GM13976 (cell line): ENCODE data around the gene KCNMA1.

Experiments
- DNase-seq: peaks from one replicate; pipeline ENCODE4 v3.0.0; 2012; ENCODE audit warnings: low spot score
- in situ Hi-C: fragments of 300-500 bp; cut with MboI; formaldehyde crosslinking; loops from one replicate; pipeline ENCODE4 v1.12.0; 2022; ENCODE audit warnings: low sequenced_read_pairs, mixed read lengths, inconsistent platforms; ENCODE audit not compliant: unreplicated experiment
- TF ChIP-seq, protein P1 (sequence below): IDR thresholded peaks from 2 replicates; pipeline ENCODE4 v1.5.1; 2012; ENCODE audit warnings: borderline replicate concordance, mild to moderate bottlenecking; ENCODE audit not compliant: insufficient read depth; ENCODE audit errors: extremely low read depth, missing control alignments, control extremely low read depth

Gene KCNMA1

DNA sequence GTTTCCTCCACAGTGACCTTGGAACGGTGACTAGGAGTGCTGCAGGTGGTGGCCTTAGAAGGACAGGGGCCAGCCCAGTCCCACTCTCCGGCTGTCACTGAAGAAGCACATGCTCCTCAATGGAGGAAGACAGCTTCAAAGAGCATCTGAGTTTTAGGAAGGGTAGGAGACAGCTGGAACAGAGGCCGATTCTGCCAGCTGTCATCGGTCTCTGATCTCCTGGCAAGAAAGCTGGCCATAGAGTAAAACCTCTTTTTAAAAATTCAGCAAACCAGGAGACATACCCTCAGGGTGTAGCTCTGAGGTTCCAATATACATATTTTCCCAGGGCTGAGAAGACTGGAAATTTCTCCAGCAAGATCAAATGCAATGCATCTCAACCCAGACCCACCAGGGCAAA is 55.9 kb downstream of the KCNMA1 start:
- no peak for DNase-seq
- in situ Hi-C loops: no loop called here
- TF ChIP-seq, protein P1, sequence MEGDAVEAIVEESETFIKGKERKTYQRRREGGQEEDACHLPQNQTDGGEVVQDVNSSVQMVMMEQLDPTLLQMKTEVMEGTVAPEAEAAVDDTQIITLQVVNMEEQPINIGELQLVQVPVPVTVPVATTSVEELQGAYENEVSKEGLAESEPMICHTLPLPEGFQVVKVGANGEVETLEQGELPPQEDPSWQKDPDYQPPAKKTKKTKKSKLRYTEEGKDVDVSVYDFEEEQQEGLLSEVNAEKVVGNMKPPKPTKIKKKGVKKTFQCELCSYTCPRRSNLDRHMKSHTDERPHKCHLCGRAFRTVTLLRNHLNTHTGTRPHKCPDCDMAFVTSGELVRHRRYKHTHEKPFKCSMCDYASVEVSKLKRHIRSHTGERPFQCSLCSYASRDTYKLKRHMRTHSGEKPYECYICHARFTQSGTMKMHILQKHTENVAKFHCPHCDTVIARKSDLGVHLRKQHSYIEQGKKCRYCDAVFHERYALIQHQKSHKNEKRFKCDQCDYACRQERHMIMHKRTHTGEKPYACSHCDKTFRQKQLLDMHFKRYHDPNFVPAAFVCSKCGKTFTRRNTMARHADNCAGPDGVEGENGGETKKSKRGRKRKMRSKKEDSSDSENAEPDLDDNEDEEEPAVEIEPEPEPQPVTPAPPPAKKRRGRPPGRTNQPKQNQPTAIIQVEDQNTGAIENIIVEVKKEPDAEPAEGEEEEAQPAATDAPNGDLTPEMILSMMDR: no peak

DNA sequence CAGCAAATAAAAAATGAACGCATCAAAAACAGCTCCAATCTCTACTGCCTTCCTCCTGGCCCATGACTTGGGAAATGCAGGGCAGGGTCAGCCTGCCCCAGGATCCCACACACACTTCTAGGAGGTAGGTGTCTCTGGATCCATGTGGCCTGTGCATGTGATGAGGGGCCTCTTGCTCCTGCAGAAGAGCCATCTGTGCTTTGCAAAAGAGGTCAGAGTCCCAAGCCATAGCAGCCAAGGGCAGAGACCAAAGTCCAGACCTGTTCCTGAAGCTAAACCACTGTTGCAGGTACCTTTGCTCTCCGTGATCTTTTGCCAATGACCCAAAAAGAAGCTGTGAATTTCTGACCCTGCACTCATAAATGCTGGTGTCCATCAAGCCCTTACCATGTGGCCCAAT is 57.1 kb downstream of the KCNMA1 start:
- TF ChIP-seq, protein P1: no peak
- in situ Hi-C loops: no loop called here
- DNase-seq: no peak

DNA sequence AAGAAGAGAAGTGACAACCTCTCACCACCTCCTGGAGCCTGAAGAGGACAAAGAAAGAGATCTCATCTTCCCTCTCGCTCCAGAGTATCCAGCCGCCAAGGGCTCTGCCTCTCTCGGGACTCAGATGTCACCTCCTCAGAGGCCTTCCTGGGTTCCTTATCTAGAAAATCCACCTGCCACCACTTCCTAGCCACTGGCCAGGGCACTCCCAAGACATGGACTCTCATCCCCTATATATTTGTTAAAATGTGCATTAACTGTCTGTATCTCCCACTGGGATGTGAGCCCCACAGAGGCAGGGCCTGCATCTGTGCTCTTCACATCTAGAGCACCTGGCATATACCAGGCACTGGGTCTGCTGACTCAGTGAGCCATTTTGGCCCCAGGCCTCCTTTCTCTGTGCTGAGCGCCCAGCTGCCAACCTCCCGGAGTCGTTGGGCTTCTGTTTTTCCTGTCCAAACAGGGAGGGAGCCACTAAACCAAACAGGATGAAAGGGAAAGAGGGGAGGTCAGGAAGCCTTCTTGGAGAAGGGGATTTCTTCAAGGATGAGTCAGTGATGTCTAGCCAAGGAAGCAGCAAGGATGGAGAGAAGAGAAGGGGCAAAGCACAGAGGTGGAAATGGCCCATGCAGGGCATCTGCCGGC is 58.9 kb downstream of the KCNMA1 start:
- in situ Hi-C loops: no loop called here
- TF ChIP-seq, protein P1: no peak
- DNase-seq: no peak

DNA sequence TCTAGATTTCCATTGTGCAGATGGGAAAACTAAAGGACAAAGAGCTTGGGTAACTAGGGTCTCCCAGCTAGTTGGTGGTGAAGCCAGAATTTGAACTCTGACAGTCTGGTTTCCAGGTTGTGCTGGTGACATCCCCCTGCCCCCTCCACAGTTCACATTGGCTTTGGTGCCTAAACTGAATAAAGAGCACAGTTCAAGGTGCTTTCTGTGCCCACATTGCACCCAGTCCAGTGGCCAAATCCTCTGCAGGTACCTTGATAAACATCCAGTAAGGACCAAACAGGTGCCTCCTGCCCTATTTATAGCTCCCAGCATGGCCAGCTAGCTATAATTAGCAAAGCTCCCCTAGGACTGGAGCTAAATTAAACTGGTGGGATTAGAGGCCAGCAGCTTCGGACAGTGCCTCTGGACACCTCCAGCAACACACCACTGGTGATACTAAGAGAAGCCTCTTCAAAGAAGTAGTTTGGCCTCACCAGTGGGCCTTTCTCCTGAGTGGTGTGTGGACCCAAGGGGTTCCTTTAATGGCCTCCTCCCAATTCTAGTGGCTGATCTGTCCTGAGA is 59.9 kb downstream of the KCNMA1 start:
- TF ChIP-seq, protein P1: no peak
- in situ Hi-C loops: no loop called here
- no peak for DNase-seq

DNA sequence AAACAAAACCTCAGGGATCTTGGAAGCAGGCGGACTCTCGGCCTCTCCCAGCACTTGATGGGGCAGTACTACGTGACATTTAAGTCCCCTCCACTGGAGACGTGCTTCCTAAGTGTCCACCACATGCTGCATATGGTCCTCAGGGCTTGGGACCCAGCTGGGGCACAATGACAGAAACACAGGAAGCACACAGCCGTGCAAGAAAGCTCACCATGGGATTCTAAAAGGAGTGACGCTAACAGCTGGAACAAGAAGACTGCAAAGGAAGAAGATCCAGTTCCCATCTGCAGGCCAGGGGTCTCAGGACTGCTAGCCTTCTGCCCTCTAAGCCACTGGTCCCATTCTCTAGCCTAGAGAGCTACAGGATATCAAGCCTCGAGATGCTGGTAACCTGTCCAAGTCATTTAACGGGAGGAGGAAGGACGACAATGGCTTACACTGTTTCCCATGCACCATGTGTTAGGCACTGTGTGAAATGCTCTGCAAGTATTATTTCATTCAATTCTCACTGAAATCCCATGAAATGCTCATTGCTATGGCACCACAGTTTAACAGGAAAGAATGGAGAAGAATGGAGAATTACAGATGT is 61.1 kb downstream of the KCNMA1 start:
- TF ChIP-seq, protein P1: no peak
- DNase-seq: no peak
- in situ Hi-C loops: no loop called here

DNA sequence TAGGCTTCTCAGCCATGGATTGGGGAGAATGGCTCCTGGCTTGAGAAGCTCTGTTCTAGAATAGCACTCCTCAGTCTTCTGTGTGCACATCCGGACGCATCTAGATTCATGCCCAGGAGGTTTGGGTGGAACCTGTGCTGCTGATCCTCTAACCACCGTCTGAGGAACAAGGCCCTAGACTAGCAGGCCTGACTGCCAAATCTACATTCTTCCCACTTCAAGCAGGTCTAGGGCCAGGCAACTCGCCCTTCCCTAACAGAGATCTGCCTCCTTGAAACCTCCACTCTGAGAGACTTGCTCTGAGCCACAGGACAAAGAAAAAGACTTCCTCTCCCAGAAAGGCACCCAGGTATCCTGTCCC is 61.6 kb downstream of the KCNMA1 start:
- in situ Hi-C loops: no loop called here
- TF ChIP-seq, protein P1: no peak

More for the DNA sequence above, 61.6 kb downstream of the KCNMA1 start:
- no peak for DNase-seq
